ENCODE measurements around the gene DPM3. TPM values are rescaled to one million over a fixed set of nuclear protein-coding genes. Genes with fewer than 3 reads are reported as not detected.

Gene DPM3
- total and polyA plus RNA-seq, 2 of the 4 experiments (the other 2 are of a cell fraction) = 29.0 to 129 TPM

GRCh38 chr1:155094622-155094948 is 45.7 kb downstream of the DPM3 start:
- no peak overlapping the region for H2AFZ ChIP-seq (replicated peaks; ENCODE audit: low read length, poor library complexity)
- no peaks in the 10 kb centered on the region for H4K20me1 ChIP-seq (ENCODE audit: insufficient read depth, low read length)
- in situ Hi-C loops (cut with MboI; ENCODE audit: low sequenced_read_pairs) (loop anchor here (5.0 kb wide), 1 partner anchor 73 kb away; no protein-coding TSS in a partner anchor), intact Hi-C loops (cut with micrococcal nuclease) (loop anchor here (5.0 kb wide), 1 partner anchor 33 kb away; the partner anchor contains the start of gene EFNA1), dilution Hi-C loops (cut with HindIII; ENCODE audit: low sequenced_read_pairs, unreplicated experiment) (no loop called here)
- no peak overlapping the region for H2AK9ac ChIP-seq (replicated peaks; ENCODE audit: low read depth, low read length, poor library complexity)
- no peak overlapping the region for H3K27ac ChIP-seq (ENCODE audit: insufficient read depth, low read length)
- no peak for TF ChIP-seq RFX5 (IDR thresholded peaks at IDR 0.05; ENCODE audit: low read depth, low read length)
- peak; percentile 25; the same call in 1 of the 2 replicates for TF ChIP-seq CEBPB (IDR thresholded peaks at IDR 0.05; ENCODE audit: low read depth, low read length)
- H3K4me3 ChIP-seq (ENCODE audit: insufficient read depth, low read depth, low read length) = no peak overlapping the region
- no peaks in the 10 kb centered on the region for H3K36me3 ChIP-seq (ENCODE audit: control insufficient read depth, insufficient read depth, low read length)
- no peak for ATAC-seq (ENCODE audit: low read depth)
- WGBS, 2 experiments (ENCODE audit: extremely low coverage in 2 of 2, insufficient read length in 1 of 2) = 63% methylated on average over 2 of the region's 2 CpGs; no CpG with 5 or more reads in 1 of the 2 experiments
- H3K4ac ChIP-seq (ENCODE audit: low read depth, low read length) = no peak overlapping the region
- no peak overlapping the region for H2BK120ac ChIP-seq (ENCODE audit: low read depth, low read length)
- CTCF ChIA-PET = no interaction called here
- H2BK5ac ChIP-seq (ENCODE audit: low read depth, low read length, poor library complexity, severe bottlenecking) = no peak overlapping the region
- no peak overlapping the region for H2BK20ac ChIP-seq (ENCODE audit: low read depth, low read length)
- BruUV-seq (replicated peaks) = no TSS peak
- DNase-seq = no peak
- H3K4me2 ChIP-seq (ENCODE audit: low read depth, low read length) = no peak overlapping the region
- POLR2A ChIA-PET (ENCODE audit: unreplicated experiment) = no interaction called here
- H3K27me3 ChIP-seq (ENCODE audit: control insufficient read depth, insufficient read depth, low read length) = peaks cover 20% of the 10 kb centered on the region
- no peak overlapping the region for H3K14ac ChIP-seq (replicated peaks; ENCODE audit: low read depth, low read length)
- no peak overlapping the region for H4K8ac ChIP-seq (ENCODE audit: low read depth in 2 of 2, low read length in 2 of 2)
- peaks cover 4% of the 10 kb centered on the region; the same call in 1 of the 2 replicates for H3K4me1 ChIP-seq (ENCODE audit: control insufficient read depth, insufficient read depth, low read length)
- no peak overlapping the region for H3K56ac ChIP-seq (ENCODE audit: extremely low read depth, insufficient read depth, low read length)
- peaks cover 3% of the 10 kb centered on the region; the same call in 1 of the 2 replicates for H3K9me1 ChIP-seq (ENCODE audit: insufficient read depth, low read length)
- H3K18ac ChIP-seq (ENCODE audit: low read depth, low read length) = no peak overlapping the region
- H2BK15ac ChIP-seq (ENCODE audit: low read depth, low read length) = no peak overlapping the region
- H3K9me3 ChIP-seq (ENCODE audit: control insufficient read depth, insufficient read depth, low read length) = peaks cover 2% of the 10 kb centered on the region
- no peak overlapping the region for H4K91ac ChIP-seq (ENCODE audit: insufficient read depth, low read depth, low read length)
- no peak overlapping the region for H3K23ac ChIP-seq (ENCODE audit: low read depth, low read length)
- no peak overlapping the region for H3K9ac ChIP-seq (ENCODE audit: low read depth, low read length)
- no peak overlapping the region for H4K5ac ChIP-seq (ENCODE audit: low read depth, low read length)
- H2AK5ac ChIP-seq (ENCODE audit: low read depth, low read length) = no peak overlapping the region
- H3K79me1 ChIP-seq (ENCODE audit: low read depth in 1 of 2, low read length in 2 of 2) = no peaks in the 10 kb centered on the region
